GM23248 (cell line): ENCODE data around the gene WASL. TPM values are rescaled to one million over a fixed set of nuclear protein-coding genes. Genes with fewer than 3 reads are reported as not detected.

ENCODE experiments used
- DNase-seq: peaks from one replicate; pipeline ENCODE4 v3.0.0-alpha.2; 2015
- H2AFZ ChIP-seq: fragments of 200-600 bp; sonication (generic); 2 replicates; pipeline ENCODE4 v1.6.1; 2016; ENCODE audit warnings: antibody characterized with exemption
- H3F3A ChIP-seq: fragments of 200-600 bp; sonication (generic); 2 replicates; pipeline ENCODE4 v1.6.1; 2016; ENCODE audit warnings: mild to moderate bottlenecking, antibody characterized with exemption, mixed run types; ENCODE audit not compliant: insufficient read depth
- H3K27ac ChIP-seq: fragments of 200-600 bp; sonication (generic); 2 replicates; pipeline ENCODE4 v1.5.1; 2016; ENCODE audit warnings: mild to moderate bottlenecking
- H3K27me3 ChIP-seq: fragments of 200-600 bp; sonication (generic); replicated peaks from 2 replicates; pipeline ENCODE4 v1.6.1; 2016; ENCODE audit warnings: mild to moderate bottlenecking; ENCODE audit not compliant: insufficient read depth
- H3K36me3 ChIP-seq: fragments of 200-600 bp; sonication (generic); 2 replicates; pipeline ENCODE4 v1.6.1; 2016; ENCODE audit warnings: low read depth, mild to moderate bottlenecking
- H3K4me1 ChIP-seq: fragments of 200-600 bp; sonication (generic); 2 replicates; pipeline ENCODE4 v1.6.1; 2016; ENCODE audit warnings: mild to moderate bottlenecking; ENCODE audit not compliant: insufficient read depth
- H3K4me2 ChIP-seq: fragments of 200-600 bp; sonication (generic); one replicate; pipeline ENCODE4 v1.6.1; 2016; ENCODE audit warnings: mild to moderate bottlenecking; ENCODE audit not compliant: unreplicated experiment
- H3K4me3 ChIP-seq: fragments of 200-600 bp; sonication (generic); 2 replicates; pipeline ENCODE4 v1.5.1; 2016; ENCODE audit warnings: mild to moderate bottlenecking
- H3K79me2 ChIP-seq: fragments of 200-600 bp; sonication (generic); 2 replicates; pipeline ENCODE4 v1.6.1; 2016; ENCODE audit warnings: mild to moderate bottlenecking; ENCODE audit not compliant: insufficient read depth
- H3K9ac ChIP-seq: fragments of 200-600 bp; sonication (generic); 2 replicates; pipeline ENCODE4 v1.6.1; 2016; ENCODE audit warnings: mild to moderate bottlenecking
- H3K9me2 ChIP-seq: fragments of 200-600 bp; sonication (generic); 2 replicates; pipeline ENCODE4 v1.6.1; 2016; ENCODE audit warnings: mixed run types, mild to moderate bottlenecking, moderate library complexity; ENCODE audit not compliant: insufficient read depth
- H3K9me3 ChIP-seq: fragments of 200-600 bp; sonication (generic); one replicate; pipeline ENCODE4 v1.6.1; 2017; ENCODE audit warnings: low read depth
- H4K20me1 ChIP-seq: fragments of 200-600 bp; sonication (generic); 2 replicates; pipeline ENCODE4 v1.6.0; 2016; ENCODE audit not compliant: insufficient read depth
- EZH2 ChIP-seq: fragments of 200-600 bp; sonication (generic); IDR thresholded peaks from 2 replicates; pipeline ENCODE4 v1.6.1; 2018; ENCODE audit warnings: antibody characterized with exemption, mild to moderate bottlenecking; ENCODE audit not compliant: insufficient read depth, poor library complexity, severe bottlenecking
- EZH2phosphoT487 ChIP-seq: fragments of 200-600 bp; sonication (generic); IDR thresholded peaks from 2 replicates; pipeline ENCODE4 v1.6.1; 2018; ENCODE audit warnings: antibody characterized with exemption, moderate library complexity, mild to moderate bottlenecking, low read depth; ENCODE audit not compliant: insufficient read depth
- WGBS, 2 experiments: methylation state at CpG; one replicate each; pipeline ENCODE4 v1.1.6; 2015 to 2017; ENCODE audit warnings: low lambda C conversion rate in 2 of 2, low coverage in 1 of 2; ENCODE audit errors: missing lambda C conversion rate in 2 of 2; 5-methylcytosine and 5-hydroxymethylcytosine counted together
- in situ Hi-C: fragments of 300-500 bp; cut with MboI; formaldehyde crosslinking; loops from 2 replicates; pipeline ENCODE4 v1.15.0; 2020
- polyA plus RNA-seq: library from polyadenylated mRNA; unstranded; fragments of >200 nt; fragmentation: Nextera tagmentation; extraction: Ambion mirVana; gene quantifications from 2 replicates; pipeline ENCODE4 v1.2.1, GENCODE V29; 2016
- total RNA-seq: library from RNA; depleted of rRNA; stranded (reverse); fragments of >200 nt; shearing (Covaris generic); gene quantifications from 2 replicates; pipeline ENCODE4 v1.2.3, GENCODE V29; 2014

WASL gene
- total and polyA plus RNA-seq, 2 experiments from 2014 or later, result 11.6 to 20.7 TPM

DNA sequence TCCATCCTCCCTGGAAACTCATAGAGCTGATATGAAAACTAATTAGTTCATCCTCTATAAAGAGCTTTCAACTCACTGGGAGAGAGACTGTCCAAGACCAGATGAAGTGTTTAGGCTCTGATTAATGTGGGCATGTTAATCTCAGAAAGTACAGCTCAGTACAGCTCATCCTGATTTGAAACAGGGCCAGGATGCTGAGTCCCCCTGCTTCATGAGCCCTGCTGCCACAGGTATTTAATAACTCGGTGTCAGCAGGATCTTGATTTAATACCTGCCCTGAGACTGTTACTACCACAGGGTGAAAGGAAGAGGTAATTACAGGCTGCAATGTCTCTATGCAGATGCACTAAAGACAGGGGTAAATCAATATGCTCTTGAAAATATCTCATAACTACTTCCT is 82.3 kb downstream of the WASL start:
- WGBS, 2 experiments, result 5% methylated on average over 1 of the region's 1 CpG

DNA sequence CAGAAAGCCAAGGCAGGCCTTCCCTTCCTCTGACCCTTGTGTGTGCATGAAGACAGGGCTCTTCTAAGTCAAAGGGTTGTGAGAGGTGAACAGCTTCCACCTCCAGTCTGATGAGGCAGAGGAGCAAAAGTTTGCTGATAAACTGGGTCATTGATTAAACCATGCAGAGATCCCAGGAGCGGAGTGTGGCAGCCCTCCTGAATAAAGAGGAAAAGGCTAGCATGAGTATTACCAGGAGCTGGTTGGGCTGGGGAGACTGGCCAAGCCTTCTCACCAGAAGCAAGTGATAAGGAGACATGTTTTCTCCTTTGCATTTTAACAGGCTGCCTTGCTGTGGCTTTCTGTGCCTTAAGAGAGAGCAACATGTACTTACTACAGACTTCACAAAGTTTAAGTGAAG is 82.9 kb downstream of the WASL start:
- Histone ChIP-seq H3K9me3 (no peaks in the 10 kb centered on the region), H3K79me2 (no peaks in the 10 kb centered on the region), H2AFZ (no peak overlapping the region), H3K36me3 (no peaks in the 10 kb centered on the region), H3K4me3 (no peak overlapping the region), H3F3A (peaks cover 3% of the 10 kb centered on the region; the same call in 1 of the 2 replicates), H3K27me3 (peaks cover 8% of the 10 kb centered on the region), H3K9me2 (no peaks in the 10 kb centered on the region), H3K4me1 (0 out of 2 replicates have a peak, but pooled peaks cover 6% of the 10 kb centered on the region), H3K9ac (no peak overlapping the region), H3K4me2 (no peak overlapping the region), H3K27ac (no peak overlapping the region), H4K20me1 (no peaks in the 10 kb centered on the region)
- in situ Hi-C loops, result no loop called here
- TF ChIP-seq EZH2 (no peak), EZH2phosphoT487 (no peak)
- DNase-seq, result no peak
- WGBS, 2 experiments, result 50 to 57% methylated on average over 1 of the region's 1 CpG

More for the DNA sequence above, 82.3 kb downstream of the WASL start:
- H3K9me2 ChIP-seq, result no peaks in the 10 kb centered on the region
- 0 out of 2 replicates have a peak, but pooled peaks cover 6% of the 10 kb centered on the region for H3K4me1 ChIP-seq
- H2AFZ ChIP-seq, result no peak overlapping the region
- no peak overlapping the region for H3K4me2 ChIP-seq
- no peak for DNase-seq
- H3K9me3 ChIP-seq, result no peaks in the 10 kb centered on the region
- no peak overlapping the region for H3K9ac ChIP-seq
- no peaks in the 10 kb centered on the region for H3K79me2 ChIP-seq
- in situ Hi-C loops, result no loop called here
- TF ChIP-seq EZH2, result no peak
- no peak for TF ChIP-seq EZH2phosphoT487
- no peaks in the 10 kb centered on the region for H3K36me3 ChIP-seq
- no peak overlapping the region for H3K4me3 ChIP-seq
- no peaks in the 10 kb centered on the region for H4K20me1 ChIP-seq
- H3F3A ChIP-seq, result peaks cover 3% of the 10 kb centered on the region; the same call in 1 of the 2 replicates
- H3K27ac ChIP-seq, result no peak overlapping the region
- H3K27me3 ChIP-seq, result peaks cover 3% of the 10 kb centered on the region; the same call in 1 of the 2 replicates

DNA sequence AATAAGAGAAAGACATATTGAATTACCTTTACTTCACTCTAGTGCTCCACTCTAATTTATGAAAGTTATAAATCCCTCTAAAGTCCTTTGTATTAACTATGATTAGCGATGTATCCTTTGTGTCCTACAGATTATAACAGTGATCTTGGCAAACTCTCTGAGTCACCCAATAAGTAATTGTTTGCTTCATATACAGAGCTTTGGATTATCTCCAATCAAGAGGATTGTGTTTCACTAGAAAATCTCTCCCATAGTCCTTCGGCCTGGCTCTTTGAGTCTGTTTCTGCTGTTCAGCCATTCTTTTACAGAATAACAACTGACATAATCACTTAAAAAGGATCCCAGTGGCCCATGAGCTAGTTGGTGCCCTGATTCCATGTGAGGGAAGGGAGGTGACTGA is 83.6 kb downstream of the WASL start:
- Histone ChIP-seq H4K20me1 (no peaks in the 10 kb centered on the region), H3K9ac (no peak overlapping the region), H3F3A (peaks cover 3% of the 10 kb centered on the region; the same call in 1 of the 2 replicates), H3K27ac (no peak overlapping the region), H3K9me2 (no peaks in the 10 kb centered on the region), H2AFZ (no peak overlapping the region), H3K27me3 (peaks cover 8% of the 10 kb centered on the region), H3K79me2 (no peaks in the 10 kb centered on the region), H3K36me3 (no peaks in the 10 kb centered on the region), H3K4me3 (no peak overlapping the region), H3K4me1 (0 out of 2 replicates have a peak, but pooled peaks cover 6% of the 10 kb centered on the region), H3K4me2 (no peak overlapping the region), H3K9me3 (no peaks in the 10 kb centered on the region)
- WGBS, 2 experiments, result 52 to 57% methylated on average over 2 of the region's 2 CpGs
- no peak for DNase-seq
- in situ Hi-C loops, result no loop called here
- TF ChIP-seq EZH2phosphoT487 (no peak), EZH2 (no peak)

DNA sequence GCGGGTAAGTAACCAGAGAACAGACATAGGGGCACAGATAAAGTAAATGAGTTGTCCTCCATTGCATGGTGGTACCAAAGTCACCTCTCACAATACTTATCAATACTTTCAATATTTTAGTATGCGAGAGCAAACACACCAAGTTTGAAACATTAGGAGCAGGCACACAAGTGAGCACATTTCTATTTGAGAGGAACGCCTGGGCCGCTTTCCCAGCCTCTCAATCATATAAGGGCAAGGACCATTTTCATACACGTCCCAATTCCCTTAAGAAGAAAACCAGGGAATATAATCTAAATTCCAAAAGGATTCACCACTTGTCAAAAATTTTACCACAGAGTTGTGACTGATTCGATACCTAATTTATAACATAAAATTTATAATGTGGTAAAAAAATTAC is 85.6 kb downstream of the WASL start:
- no peak overlapping the region for H3K27ac ChIP-seq
- H3K4me1 ChIP-seq, result 0 out of 2 replicates have a peak, but pooled peaks cover 6% of the 10 kb centered on the region
- H2AFZ ChIP-seq, result no peak overlapping the region
- H3K9ac ChIP-seq, result no peak overlapping the region
- H3K9me3 ChIP-seq, result no peaks in the 10 kb centered on the region
- TF ChIP-seq EZH2, result no peak
- TF ChIP-seq EZH2phosphoT487, result no peak
- in situ Hi-C loops, result no loop called here
- no peaks in the 10 kb centered on the region for H3K36me3 ChIP-seq
- H3K9me2 ChIP-seq, result no peaks in the 10 kb centered on the region
- peaks cover 13% of the 10 kb centered on the region for H3K27me3 ChIP-seq
- no peaks in the 10 kb centered on the region for H3K79me2 ChIP-seq
- H3F3A ChIP-seq, result peaks cover 3% of the 10 kb centered on the region; the same call in 1 of the 2 replicates
- H4K20me1 ChIP-seq, result no peaks in the 10 kb centered on the region
- H3K4me2 ChIP-seq, result no peak overlapping the region
- H3K4me3 ChIP-seq, result no peak overlapping the region
- WGBS, 2 experiments, result 79 to 80% methylated on average over 6 of the region's 6 CpGs
- no peak for DNase-seq
